ENCODE results near the gene ERVFRD-1. TPM values are rescaled to one million over a fixed set of nuclear protein-coding genes. Genes with fewer than 3 reads are reported as not detected.

The ERVFRD-1 gene
- total RNA-seq, 4 donors from 2014 or later, result 0.11 to 0.83 (median 0.27) TPM

GRCh38 chr6:11139051-11139960, 27.8 kb upstream of the ERVFRD-1 start:
- intact Hi-C loops (cut with DNase I), result no loop called here
- no peak for TF ChIP-seq EP300 (IDR thresholded peaks at IDR 0.05)

GRCh38 chr6:11136809-11137208, 25.3 kb upstream of the ERVFRD-1 start:
- H3K4me3 ChIP-seq, result no peak overlapping the region
- no peaks in the 10 kb centered on the region for H3K4me1 ChIP-seq
- DNase-seq (ENCODE audit: extremely low spot score), result no peak
- TF ChIP-seq POLR2AphosphoS5 (IDR thresholded peaks at IDR 0.05), result no peak
- no peaks in the 10 kb centered on the region for H3K27me3 ChIP-seq
- intact Hi-C loops (cut with DNase I), result no loop called here
- H3K27ac ChIP-seq (replicated peaks in 1 of 4), result no peak overlapping the region
- no peaks in the 10 kb centered on the region for H3K9me3 ChIP-seq
- peaks cover 9 to 17% (median 14%) of the 10 kb centered on the region in 4 donors for H3K36me3 ChIP-seq

More at GRCh38 chr6:11139051-11139960, 27.8 kb upstream of the ERVFRD-1 start:
- H3K36me3 ChIP-seq, result peaks cover 9 to 17% (median 13%) of the 10 kb centered on the region in 4 donors
- WGBS, result 92% methylated on average over 3 of the region's 3 CpGs
- no peaks in the 10 kb centered on the region for H3K9me3 ChIP-seq
- no peak for DNase-seq (ENCODE audit: extremely low spot score)
- H3K4me1 ChIP-seq, result peaks cover 0 to under 1% (median 0%) of the 10 kb centered on the region in 4 donors
- no peak overlapping the region for H3K4me3 ChIP-seq
- H3K27me3 ChIP-seq, result no peaks in the 10 kb centered on the region
- no peak overlapping the region for H3K27ac ChIP-seq (replicated peaks in 1 of 4)

GRCh38 chr6:11133281-11133680, 21.8 kb upstream of the ERVFRD-1 start:
- 85% methylated on average over 5 of the region's 5 CpGs for WGBS

GRCh38 chr6:11132194-11132888, 20.8 kb upstream of the ERVFRD-1 start:
- Histone ChIP-seq H3K27ac (replicated peaks in 1 of 4) (no peak overlapping the region), H3K9me3 (no peaks in the 10 kb centered on the region), H3K36me3 (peaks cover 9 to 17% (median 14%) of the 10 kb centered on the region in 4 donors), H3K4me1 (peaks cover 0 to 6% (median 2%) of the 10 kb centered on the region in 4 donors), H3K4me3 (no peak overlapping the region), H3K27me3 (no peaks in the 10 kb centered on the region)
- intact Hi-C loops (cut with DNase I), result no loop called here
- 91% methylated on average over 6 of the region's 6 CpGs for WGBS
- no peak for DNase-seq (ENCODE audit: extremely low spot score)
- TF ChIP-seq POLR2A (IDR thresholded peaks at IDR 0.05; ENCODE audit: low read depth) (no peak), EP300 (IDR thresholded peaks at IDR 0.05) (no peak), POLR2AphosphoS5 (IDR thresholded peaks at IDR 0.05) (no peak), CTCF (IDR thresholded peaks at IDR 0.05) (no peak)

More at GRCh38 chr6:11133281-11133680, 21.8 kb upstream of the ERVFRD-1 start:
- Histone ChIP-seq H3K27ac (replicated peaks in 1 of 4) (no peak overlapping the region), H3K4me3 (no peak overlapping the region), H3K36me3 (peaks cover 9 to 17% (median 14%) of the 10 kb centered on the region in 4 donors), H3K9me3 (no peaks in the 10 kb centered on the region), H3K27me3 (no peaks in the 10 kb centered on the region), H3K4me1 (peaks cover 0 to 4% (median 2%) of the 10 kb centered on the region in 4 donors)
- DNase-seq (ENCODE audit: extremely low spot score), result no peak
- TF ChIP-seq POLR2A (IDR thresholded peaks at IDR 0.05; ENCODE audit: low read depth) (no peak), CTCF (IDR thresholded peaks at IDR 0.05) (no peak), EP300 (IDR thresholded peaks at IDR 0.05) (no peak), POLR2AphosphoS5 (IDR thresholded peaks at IDR 0.05) (no peak)
- intact Hi-C loops (cut with DNase I), result no loop called here

- no peaks in the 10 kb centered on the region for H3K27me3 ChIP-seq
- peaks cover 0 to 6% (median 2%) of the 10 kb centered on the region in 4 donors for H3K4me1 ChIP-seq
- no peak for DNase-seq (ENCODE audit: extremely low spot score)
- H3K27ac ChIP-seq (replicated peaks in 1 of 4), result no peak overlapping the region
- H3K36me3 ChIP-seq, result peaks cover 9 to 16% (median 12%) of the 10 kb centered on the region in 4 donors
- H3K4me3 ChIP-seq, result no peak overlapping the region
- TF ChIP-seq POLR2A (IDR thresholded peaks at IDR 0.05; ENCODE audit: low read depth) (no peak), POLR2AphosphoS5 (IDR thresholded peaks at IDR 0.05) (no peak), EP300 (IDR thresholded peaks at IDR 0.05) (no peak)
- intact Hi-C loops (cut with DNase I), result no loop called here
- H3K9me3 ChIP-seq, result no peaks in the 10 kb centered on the region
Observed at GRCh38 chr6:11130605-11131004, 19.1 kb upstream of the ERVFRD-1 start.

All from esophagus muscularis mucosa (tissue), 4 donors.